Thyroid gland (tissue), 4 donors: ENCODE measurements around the gene CSMD2. TPM values are rescaled to one million over a fixed set of nuclear protein-coding genes. Genes with fewer than 3 reads are reported as not detected.

Experiments used
- DNase-seq, 2 donors: peaks; one replicate each; pipeline ENCODE4 v3.0.0-alpha.2; 2019
- H3K27ac ChIP-seq, 3 donors: fragments of 200-600 bp; sonication (generic); 1 replicate in 2 of 3; 2 replicates in 1 of 3; pipeline ENCODE4 v1.5.1; 2016 to 2019; ENCODE audit warnings: mild to moderate bottlenecking in 1 of 3, moderate library complexity in 1 of 3
- H3K27me3 ChIP-seq: fragments of 200-600 bp; sonication (generic); one replicate; pipeline ENCODE4 v1.5.1; 2019
- H3K36me3 ChIP-seq, 2 donors: fragments of 200-600 bp; sonication (generic); one replicate each; pipeline ENCODE4 v1.5.1; 2016 to 2019
- H3K4me1 ChIP-seq, 2 donors: fragments of 200-600 bp; sonication (generic); one replicate each; pipeline ENCODE4 v1.5.1; 2017 to 2019
- H3K4me3 ChIP-seq, 3 donors: fragments of 200-600 bp; sonication (generic); replicated peaks in 1 of 3; 1 replicate in 2 of 3; 2 replicates in 1 of 3; pipeline ENCODE4 v1.5.1; 2016; ENCODE audit warnings: mild to moderate bottlenecking in 1 of 3
- H3K9me3 ChIP-seq: fragments of 200-600 bp; sonication (generic); one replicate; pipeline ENCODE4 v1.5.1; 2017
- POLR2A ChIP-seq, 2 donors: fragments of 450-650 bp; IDR thresholded peaks; one replicate each; pipeline ENCODE4 v1.6.1; 2017; ENCODE audit warnings: antibody characterized with exemption in 2 of 2, mild to moderate bottlenecking in 2 of 2, moderate library complexity in 1 of 2
- WGBS, 2 donors: methylation state at CpG; one replicate each; pipeline ENCODE4 v1.1.5; 2017; 5-methylcytosine and 5-hydroxymethylcytosine counted together
- intact Hi-C: fragments of 100-400 bp; cut with DNase I; formaldehyde crosslinking; loops from one replicate; pipeline ENCODE4 v1.15.1; 2023
- total RNA-seq, 4 donors: library from RNA; depleted of rRNA; stranded (reverse); fragments of >200 nt; gene quantifications; one replicate each; pipeline ENCODE4 v1.2.3, GENCODE V29; 2016
- TF ChIP-seq, protein P1 (sequence below), 6 experiments: fragments of 200-600 bp in 3 of 6; fragments of 450-650 bp in 3 of 6; sonication (generic) in 3 of 6; IDR thresholded peaks; one replicate each; pipeline ENCODE4 v1.5.1; 2016 to 2019; ENCODE audit warnings: antibody characterized with exemption in 6 of 6, mild to moderate bottlenecking in 2 of 6, inconsistent platforms in 1 of 6, moderate library complexity in 1 of 6

The CSMD2 gene
- total RNA-seq, 4 donors from 2014 or later: 0.10 to 0.45 (median 0.13) TPM; not detected in 1

GRCh38 chr1:33826711-33827110, 338.3 kb downstream of the CSMD2 start:
- no peaks in the 10 kb centered on the region for H3K36me3 ChIP-seq
- intact Hi-C loops: no loop called here
- no peaks in the 10 kb centered on the region for H3K4me1 ChIP-seq
- H3K27ac ChIP-seq: no peak overlapping the region
- whole genome bisulfite sequencing, 2 donors: 79 to 89% methylated on average over 5 of the region's 5 CpGs
- DNase-seq: no peak
- TF ChIP-seq POLR2A (IDR thresholded peaks at IDR 0.05): no peak
- TF ChIP-seq, protein P1, sequence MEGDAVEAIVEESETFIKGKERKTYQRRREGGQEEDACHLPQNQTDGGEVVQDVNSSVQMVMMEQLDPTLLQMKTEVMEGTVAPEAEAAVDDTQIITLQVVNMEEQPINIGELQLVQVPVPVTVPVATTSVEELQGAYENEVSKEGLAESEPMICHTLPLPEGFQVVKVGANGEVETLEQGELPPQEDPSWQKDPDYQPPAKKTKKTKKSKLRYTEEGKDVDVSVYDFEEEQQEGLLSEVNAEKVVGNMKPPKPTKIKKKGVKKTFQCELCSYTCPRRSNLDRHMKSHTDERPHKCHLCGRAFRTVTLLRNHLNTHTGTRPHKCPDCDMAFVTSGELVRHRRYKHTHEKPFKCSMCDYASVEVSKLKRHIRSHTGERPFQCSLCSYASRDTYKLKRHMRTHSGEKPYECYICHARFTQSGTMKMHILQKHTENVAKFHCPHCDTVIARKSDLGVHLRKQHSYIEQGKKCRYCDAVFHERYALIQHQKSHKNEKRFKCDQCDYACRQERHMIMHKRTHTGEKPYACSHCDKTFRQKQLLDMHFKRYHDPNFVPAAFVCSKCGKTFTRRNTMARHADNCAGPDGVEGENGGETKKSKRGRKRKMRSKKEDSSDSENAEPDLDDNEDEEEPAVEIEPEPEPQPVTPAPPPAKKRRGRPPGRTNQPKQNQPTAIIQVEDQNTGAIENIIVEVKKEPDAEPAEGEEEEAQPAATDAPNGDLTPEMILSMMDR (IDR thresholded peaks at IDR 0.05): no peak
- no peak overlapping the region for H3K4me3 ChIP-seq
- H3K27me3 ChIP-seq: no peaks in the 10 kb centered on the region
- H3K9me3 ChIP-seq: no peaks in the 10 kb centered on the region

GRCh38 chr1:33826311-33826710, 338.7 kb downstream of the CSMD2 start:
- Histone ChIP-seq H3K4me3 (no peak overlapping the region), H3K27me3 (no peaks in the 10 kb centered on the region), H3K36me3 (no peaks in the 10 kb centered on the region), H3K4me1 (no peaks in the 10 kb centered on the region), H3K9me3 (no peaks in the 10 kb centered on the region), H3K27ac (no peak overlapping the region)
- intact Hi-C loops: no loop called here
- DNase-seq: no peak
- TF ChIP-seq, protein P1 (IDR thresholded peaks at IDR 0.05): no peak
- TF ChIP-seq POLR2A (IDR thresholded peaks at IDR 0.05): no peak

GRCh38 chr1:33825506-33825905, 339.5 kb downstream of the CSMD2 start:
- 72% methylated on average over 8 to 10 of the region's 10 CpGs for WGBS, 2 donors
- no peak overlapping the region for H3K27ac ChIP-seq
- TF ChIP-seq, protein P1 (IDR thresholded peaks at IDR 0.05): no peak
- no peak for TF ChIP-seq POLR2A (IDR thresholded peaks at IDR 0.05)
- no peaks in the 10 kb centered on the region for H3K36me3 ChIP-seq
- no peaks in the 10 kb centered on the region for H3K4me1 ChIP-seq
- intact Hi-C loops: no loop called here
- no peaks in the 10 kb centered on the region for H3K27me3 ChIP-seq
- H3K4me3 ChIP-seq: no peak overlapping the region
- DNase-seq: no peak
- H3K9me3 ChIP-seq: no peaks in the 10 kb centered on the region

DNA sequence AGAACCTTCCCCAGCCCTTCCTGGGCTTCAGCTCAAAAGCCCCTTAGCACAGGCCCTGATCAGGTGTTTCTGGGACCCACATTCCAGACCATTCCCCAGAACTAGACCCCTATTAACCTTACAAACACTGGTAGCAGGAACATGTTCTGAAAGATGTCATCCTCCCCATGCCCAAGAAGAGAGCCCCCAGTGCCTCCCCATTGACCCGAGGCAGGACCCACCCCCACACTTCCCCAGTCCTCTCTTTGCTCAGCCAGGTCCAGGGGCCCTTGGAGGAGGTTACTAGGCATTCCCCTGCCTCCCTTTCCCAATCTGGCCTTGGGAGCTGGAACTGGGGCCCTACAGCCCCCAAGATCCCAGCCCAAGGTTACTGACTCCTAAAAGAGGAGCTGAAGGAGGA, 340.1 kb downstream of the CSMD2 start:
- Histone ChIP-seq H3K4me1 (no peaks in the 10 kb centered on the region), H3K4me3 (no peak overlapping the region), H3K27me3 (no peaks in the 10 kb centered on the region), H3K36me3 (no peaks in the 10 kb centered on the region), H3K27ac (no peak overlapping the region), H3K9me3 (no peaks in the 10 kb centered on the region)
- DNase-seq: no peak
- TF ChIP-seq POLR2A (IDR thresholded peaks at IDR 0.05): no peak
- TF ChIP-seq, protein P1 (IDR thresholded peaks at IDR 0.05): no peak
- WGBS, 2 donors: 64 to 85% methylated on average over 1 of the region's 1 CpG
- intact Hi-C loops: no loop called here

DNA sequence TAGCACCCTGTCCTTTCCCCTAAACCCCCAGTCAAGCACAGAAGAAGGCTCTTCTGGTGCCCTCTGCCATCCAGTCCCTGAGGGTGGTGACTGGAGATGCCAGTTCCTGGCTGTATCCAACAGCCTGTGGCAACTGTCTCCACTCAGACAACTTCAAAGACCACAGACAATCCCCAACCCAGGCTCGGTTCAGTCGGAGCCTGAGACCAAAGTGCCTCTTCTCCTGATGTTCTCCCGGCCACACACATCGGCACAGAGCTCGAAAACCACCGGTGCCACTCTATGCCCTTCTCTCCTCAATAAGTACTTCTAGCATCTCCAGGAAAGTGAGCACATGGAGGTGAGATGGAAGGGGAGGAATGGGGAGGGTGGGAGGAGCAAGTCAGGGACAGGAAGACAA, 340.7 kb downstream of the CSMD2 start:
- Histone ChIP-seq H3K4me1 (no peaks in the 10 kb centered on the region), H3K4me3 (no peak overlapping the region), H3K27me3 (no peaks in the 10 kb centered on the region), H3K36me3 (no peaks in the 10 kb centered on the region), H3K27ac (no peak overlapping the region), H3K9me3 (no peaks in the 10 kb centered on the region)
- intact Hi-C loops: no loop called here
- TF ChIP-seq, protein P1 (IDR thresholded peaks at IDR 0.05): no peak
- no peak for TF ChIP-seq POLR2A (IDR thresholded peaks at IDR 0.05)
- DNase-seq: no peak
- 78 to 83% methylated on average over 6 of the region's 6 CpGs for WGBS, 2 donors
